ENCODE measurements around the gene RBKS. TPM values are rescaled to one million over a fixed set of nuclear protein-coding genes. Genes with fewer than 3 reads are reported as not detected.

RBKS gene
- total and polyA plus RNA-seq, 2 of the 8 experiments (the other 6 are each of a cell fraction or from before 2014, with no cell fraction given), result 1.1 to 1.5 TPM

- no peak overlapping the region for H2BK12ac ChIP-seq (ENCODE audit: low read depth, low read length)
- no peak overlapping the region for H4K8ac ChIP-seq (ENCODE audit: extremely low read depth, insufficient read depth, low read length)
- no peak overlapping the region for H3K4me2 ChIP-seq (ENCODE audit: insufficient read depth in 1 of 2, low read depth in 2 of 2, low read length in 2 of 2)
- H3K36me3 ChIP-seq (ENCODE audit: control insufficient read depth in 2 of 4, insufficient read depth in 4 of 4, low read length in 3 of 4), result no peaks in the 10 kb centered on the region
- peaks cover 0 to 4% of the 10 kb centered on the region in 2 experiments; a peak in 1 of 4 replicates for H3K9me3 ChIP-seq (ENCODE audit: insufficient read depth in 2 of 2, low read depth in 1 of 2, low read length in 1 of 2)
- no peak overlapping the region for H2AFZ ChIP-seq (ENCODE audit: low read length)
- H3K4ac ChIP-seq (replicated peaks; ENCODE audit: insufficient read length, low read depth, low read length), result no peak overlapping the region
- H4K91ac ChIP-seq (replicated peaks; ENCODE audit: insufficient read length, low read length), result no peak overlapping the region
- no peaks in the 10 kb centered on the region for H3K79me2 ChIP-seq (ENCODE audit: control insufficient read depth in 1 of 2, insufficient read depth in 2 of 2, low read length in 2 of 2)
- no peak for TF ChIP-seq SIN3A (conservative IDR thresholded peaks at IDR 0.05 in 1 of 2, IDR thresholded peaks at IDR 0.05 in 1 of 2; ENCODE audit: low read depth in 1 of 2, low read length in 2 of 2)
- TF ChIP-seq CHD1 (IDR thresholded peaks at IDR 0.05; ENCODE audit: low read depth, low read length), result no peak
- TF ChIP-seq NRF1 (IDR thresholded peaks at IDR 0.05; ENCODE audit: low read depth, low read length), result no peak
- TF ChIP-seq TCF12 (IDR thresholded peaks at IDR 0.05; ENCODE audit: low read depth, low read length), result no peak
- no peak for TF ChIP-seq CEBPB (IDR thresholded peaks at IDR 0.05; ENCODE audit: low read depth, low read length)
- TF ChIP-seq POLR2A (IDR thresholded peaks at IDR 0.05; ENCODE audit: control extremely low read depth in 1 of 2, low read depth in 2 of 2, low read length in 2 of 2), result no peak
- no peak for TF ChIP-seq HDAC6 (IDR thresholded peaks at IDR 0.05; ENCODE audit: low read depth, low read length)
- no peak for TF ChIP-seq SP4 (IDR thresholded peaks at IDR 0.05; ENCODE audit: low read length)
- POLR2A ChIA-PET (ENCODE audit: partially characterized antibody), result interaction anchor here (0.6 to 1.4 kb wide), 3 partner anchors 9 to 42 kb away, joined by 3 to 6 read pairs (median 3); no protein-coding TSS in a partner anchor
- H4K5ac ChIP-seq (ENCODE audit: insufficient read length, low read depth, low read length), result no peak overlapping the region
- H2BK20ac ChIP-seq (ENCODE audit: low read length), result no peak overlapping the region
- H3K4me1 ChIP-seq (replicated peaks in 1 of 4; ENCODE audit: control insufficient read depth in 3 of 4, insufficient read depth in 4 of 4, low read length in 3 of 4), result no peaks in the 10 kb centered on the region; a peak in 1 of 7 replicates
- H3K56ac ChIP-seq (replicated peaks; ENCODE audit: insufficient read length, low read depth, low read length), result no peak overlapping the region
- no peaks in the 10 kb centered on the region for H4K20me1 ChIP-seq (replicated peaks in 1 of 2; ENCODE audit: control insufficient read depth in 1 of 2, insufficient read depth in 2 of 2, low read length in 2 of 2)
- H3K27ac ChIP-seq (ENCODE audit: low read depth, low read length), result no peak overlapping the region
- no peak overlapping the region for H2AK5ac ChIP-seq (ENCODE audit: low read depth, low read length)
- no peaks in the 10 kb centered on the region for H3K23me2 ChIP-seq (ENCODE audit: low read depth, low read length)
- FAIRE-seq (no peak), DNase-seq (ENCODE audit: low read depth in 1 of 2, low spot score in 2 of 2) (no peak)
- no peak overlapping the region for H2BK5ac ChIP-seq (ENCODE audit: low read depth, low read length)
- no peak overlapping the region for H2BK120ac ChIP-seq (replicated peaks; ENCODE audit: low read depth, low read length)
- CTCF ChIA-PET (ENCODE audit: partially characterized antibody), result interaction anchor here (1.1 to 2.8 kb wide), 3 partner anchors 11 to 19 kb away, joined by 3 to 9 read pairs (median 5); no protein-coding TSS in a partner anchor
- 94% methylated on average over 3 of the region's 3 CpGs; no CpG with 5 or more reads in 1 of the 2 experiments for WGBS, 2 experiments (ENCODE audit: extremely low coverage in 1 of 2, insufficient coverage in 1 of 2, insufficient read length in 1 of 2, insufficient replicate concordance in 2 of 2, low coverage in 1 of 2, low lambda C conversion rate in 2 of 2, missing lambda C conversion rate in 1 of 2)
- H3K9ac ChIP-seq (replicated peaks in 1 of 4; ENCODE audit: extremely low read depth in 1 of 4, low read depth in 3 of 4, low read length in 3 of 4), result no peak overlapping the region
- H3K79me1 ChIP-seq (ENCODE audit: low read depth, low read length), result no peaks in the 10 kb centered on the region
- no peak overlapping the region for H3K18ac ChIP-seq (ENCODE audit: extremely low read depth, low read length)
- H3K14ac ChIP-seq (ENCODE audit: insufficient read length), result no peak overlapping the region
- H3K4me3 ChIP-seq (ENCODE audit: extremely low read depth in 1 of 4, insufficient read depth in 2 of 4, low read depth in 3 of 4, low read length in 4 of 4), result no peak overlapping the region
- H2BK15ac ChIP-seq (ENCODE audit: low read length), result no peak overlapping the region
- H3K23ac ChIP-seq (ENCODE audit: insufficient read length), result no peak overlapping the region
- no peaks in the 10 kb centered on the region; a peak in 2 of 7 replicates for H3K27me3 ChIP-seq (replicated peaks in 1 of 4; ENCODE audit: control insufficient read depth in 3 of 4, extremely low read depth in 1 of 4, insufficient read depth in 3 of 4, low read length in 3 of 4)
Measured at GRCh38 chr2:27741673-27742072, 148.5 kb downstream of the RBKS start.

Data from H1 (cell line).